Left ventricle myocardium inferior (tissue), 1 donor: Measurements from ENCODE around the gene SRMS. TPM values are rescaled to one million over a fixed set of nuclear protein-coding genes. Genes with fewer than 3 reads are reported as not detected.

Experiments
- DNase-seq: peaks from one replicate; pipeline ENCODE4 v3.0.0-alpha.2; 2020
- H3K27ac ChIP-seq: fragments of 200-600 bp; replicated peaks from 2 replicates; pipeline ENCODE4 v1.8.0; 2021
- H3K27me3 ChIP-seq: fragments of 200-600 bp; 2 replicates; pipeline ENCODE4 v1.8.0; 2021; ENCODE audit warnings: low read depth
- H3K36me3 ChIP-seq: fragments of 200-600 bp; 2 replicates; pipeline ENCODE4 v1.8.0; 2021
- H3K4me1 ChIP-seq: fragments of 200-600 bp; 2 replicates; pipeline ENCODE4 v1.8.0; 2021
- H3K4me3 ChIP-seq: fragments of 200-600 bp; 2 replicates; pipeline ENCODE4 v1.8.0; 2021; ENCODE audit warnings: mild to moderate bottlenecking, moderate library complexity
- H3K9me3 ChIP-seq: fragments of 200-600 bp; replicated peaks from 2 replicates; pipeline ENCODE4 v1.8.0; 2021
- intact Hi-C: fragments of 100-400 bp; cut with micrococcal nuclease; formaldehyde crosslinking; loops from one replicate; pipeline ENCODE4 v1.11.0; 2022
- total RNA-seq: library from RNA; stranded (reverse); fragmentation: NEBNext Ultra II Directional; extraction: Animal tissue kit (Norgen Biotek cat#: 25700); gene quantifications from one replicate; pipeline ENCODE4 v1.2.1, GENCODE V29; 2021
- TF ChIP-seq, protein P1 (sequence below): fragments of 200-600 bp; IDR thresholded peaks from 2 replicates; pipeline ENCODE4 v1.8.0; 2021; ENCODE audit warnings: antibody characterized with exemption, mild to moderate bottlenecking, borderline replicate concordance
- donor health status: DM: no; HTN: yes; CAD: no; lungs with severe emphysema.

Gene SRMS
- total RNA-seq, 1 donor from 2014 or later = not detected

DNA sequence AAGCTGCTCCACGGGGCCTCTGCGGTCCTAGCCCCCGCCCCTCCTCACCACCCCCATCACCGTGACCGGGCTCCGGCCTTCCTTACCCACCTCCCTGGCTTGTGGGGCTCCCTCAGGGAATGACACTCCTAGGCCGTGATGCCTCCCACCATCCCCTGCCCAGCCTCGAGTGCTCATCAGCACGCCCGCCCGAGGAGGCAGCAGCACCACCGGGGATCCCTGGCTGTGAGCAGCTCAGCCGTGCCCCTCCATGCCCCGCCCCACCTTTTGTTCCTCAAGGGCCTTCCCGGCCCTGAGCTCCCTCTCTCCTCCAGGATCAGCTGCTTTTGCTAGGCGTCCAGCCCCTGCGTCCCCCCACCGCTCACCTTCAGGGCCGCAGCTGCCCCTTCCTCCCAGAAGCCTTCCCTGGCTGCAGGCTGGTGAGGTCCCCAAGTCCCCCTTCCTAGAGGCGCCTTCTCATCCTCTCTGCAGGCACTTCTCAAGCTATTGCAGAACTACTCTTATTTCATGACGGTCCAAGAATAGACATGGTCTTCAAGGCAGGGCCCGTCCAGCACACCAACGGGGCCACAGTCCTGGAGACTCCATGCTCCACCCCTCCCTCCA lies 9.4 kb upstream of the SRMS start:
- intact Hi-C loops = no loop called here
- Histone ChIP-seq H3K27ac (no peak overlapping the region), H3K36me3 (peaks cover 35% of the 10 kb centered on the region), H3K27me3 (peaks cover 17% of the 10 kb centered on the region), H3K9me3 (no peaks in the 10 kb centered on the region), H3K4me3 (no peak overlapping the region), H3K4me1 (peaks cover 14% of the 10 kb centered on the region)
- TF ChIP-seq, protein P1, sequence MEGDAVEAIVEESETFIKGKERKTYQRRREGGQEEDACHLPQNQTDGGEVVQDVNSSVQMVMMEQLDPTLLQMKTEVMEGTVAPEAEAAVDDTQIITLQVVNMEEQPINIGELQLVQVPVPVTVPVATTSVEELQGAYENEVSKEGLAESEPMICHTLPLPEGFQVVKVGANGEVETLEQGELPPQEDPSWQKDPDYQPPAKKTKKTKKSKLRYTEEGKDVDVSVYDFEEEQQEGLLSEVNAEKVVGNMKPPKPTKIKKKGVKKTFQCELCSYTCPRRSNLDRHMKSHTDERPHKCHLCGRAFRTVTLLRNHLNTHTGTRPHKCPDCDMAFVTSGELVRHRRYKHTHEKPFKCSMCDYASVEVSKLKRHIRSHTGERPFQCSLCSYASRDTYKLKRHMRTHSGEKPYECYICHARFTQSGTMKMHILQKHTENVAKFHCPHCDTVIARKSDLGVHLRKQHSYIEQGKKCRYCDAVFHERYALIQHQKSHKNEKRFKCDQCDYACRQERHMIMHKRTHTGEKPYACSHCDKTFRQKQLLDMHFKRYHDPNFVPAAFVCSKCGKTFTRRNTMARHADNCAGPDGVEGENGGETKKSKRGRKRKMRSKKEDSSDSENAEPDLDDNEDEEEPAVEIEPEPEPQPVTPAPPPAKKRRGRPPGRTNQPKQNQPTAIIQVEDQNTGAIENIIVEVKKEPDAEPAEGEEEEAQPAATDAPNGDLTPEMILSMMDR = no peak
- DNase-seq = no peak

DNA sequence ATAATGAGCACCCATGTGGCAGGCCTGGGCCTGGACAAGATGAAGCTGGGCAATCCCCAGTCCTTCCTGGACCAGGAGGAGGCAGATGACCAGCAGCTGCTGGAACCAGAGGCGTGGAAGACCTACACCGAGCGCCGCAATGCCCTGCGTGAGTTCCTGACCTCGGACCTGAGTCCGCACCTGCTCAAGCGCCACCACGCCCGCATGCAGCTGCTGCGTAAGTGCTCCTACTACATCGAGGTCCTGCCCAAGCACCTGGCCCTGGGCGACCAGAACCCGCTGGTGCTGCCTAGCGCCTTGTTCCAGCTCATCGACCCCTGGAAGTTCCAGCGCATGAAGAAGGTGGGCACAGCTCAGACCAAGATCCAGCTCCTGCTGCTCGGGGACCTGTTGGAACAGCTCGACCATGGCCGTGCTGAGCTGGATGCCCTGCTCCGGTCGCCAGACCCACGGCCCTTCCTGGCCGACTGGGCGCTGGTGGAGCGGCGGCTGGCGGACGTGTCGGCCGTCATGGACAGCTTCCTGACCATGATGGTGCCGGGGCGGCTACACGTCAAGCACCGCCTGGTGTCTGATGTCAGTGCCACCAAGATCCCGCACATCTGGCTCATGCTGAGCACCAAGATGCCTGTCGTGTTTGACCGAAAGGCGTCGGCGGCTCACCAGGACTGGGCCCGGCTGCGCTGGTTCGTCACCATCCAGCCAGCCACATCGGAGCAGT lies 8.3 kb upstream of the SRMS start:
- TF ChIP-seq, protein P1 = no peak
- peaks cover 14% of the 10 kb centered on the region for H3K4me1 ChIP-seq
- intact Hi-C loops = no loop called here
- peaks cover 23% of the 10 kb centered on the region for H3K36me3 ChIP-seq
- H3K4me3 ChIP-seq = no peak overlapping the region
- no peak for DNase-seq
- H3K9me3 ChIP-seq = no peaks in the 10 kb centered on the region
- H3K27ac ChIP-seq = no peak overlapping the region
- H3K27me3 ChIP-seq = peaks cover 20% of the 10 kb centered on the region

DNA sequence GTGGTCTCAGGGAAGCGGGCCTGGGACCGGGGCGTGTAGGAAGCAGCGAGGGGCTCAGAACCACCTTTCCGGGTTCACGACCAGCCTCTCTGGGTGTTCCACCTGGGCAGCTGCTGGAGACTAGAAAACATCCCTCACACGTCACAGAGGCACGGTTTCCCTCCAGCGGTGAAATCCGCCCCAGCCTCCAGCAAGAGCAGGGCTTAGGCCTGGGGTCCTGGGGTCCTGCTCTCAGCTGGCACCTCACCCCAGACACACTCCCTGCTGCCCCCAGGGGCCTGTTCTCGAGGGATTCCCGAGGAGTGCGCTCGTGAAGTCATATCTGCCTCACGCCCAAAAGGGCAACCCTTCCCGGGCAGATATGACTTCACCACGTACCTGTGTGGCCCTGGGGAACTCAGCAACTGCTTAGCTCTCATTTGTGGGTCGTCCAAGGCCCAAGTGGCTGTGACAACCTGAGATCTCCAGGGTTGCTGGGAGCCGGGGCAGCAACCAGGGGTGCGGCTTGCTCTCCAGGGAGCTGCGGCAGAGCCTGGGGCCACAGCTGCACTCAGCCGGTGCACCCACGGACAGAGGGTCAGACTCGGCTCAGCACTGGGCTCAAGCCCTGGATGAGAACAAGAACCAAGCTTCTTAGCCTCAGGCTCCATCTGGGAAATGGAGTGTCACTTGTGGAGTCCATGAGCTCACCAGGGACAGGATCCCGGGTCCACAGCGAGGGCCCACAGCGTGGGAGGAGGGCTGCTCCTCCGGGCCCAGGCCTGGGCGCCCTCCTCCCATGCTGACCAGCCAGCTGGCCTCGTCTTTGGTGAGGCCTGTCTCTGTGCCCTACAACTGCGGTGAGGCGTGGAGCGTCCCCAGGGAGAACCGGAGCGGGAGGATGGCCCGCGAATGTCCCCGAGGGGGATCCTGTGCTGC lies 7.1 kb upstream of the SRMS start:
- peak overlapping the region; percentile 72 for H3K4me3 ChIP-seq
- DNase-seq = no peak
- TF ChIP-seq, protein P1 = no peak
- H3K27me3 ChIP-seq = peaks cover 32% of the 10 kb centered on the region
- H3K4me1 ChIP-seq = peaks cover 14% of the 10 kb centered on the region
- H3K27ac ChIP-seq = no peak overlapping the region
- intact Hi-C loops = no loop called here
- peaks cover 11% of the 10 kb centered on the region for H3K36me3 ChIP-seq
- no peaks in the 10 kb centered on the region for H3K9me3 ChIP-seq

DNA sequence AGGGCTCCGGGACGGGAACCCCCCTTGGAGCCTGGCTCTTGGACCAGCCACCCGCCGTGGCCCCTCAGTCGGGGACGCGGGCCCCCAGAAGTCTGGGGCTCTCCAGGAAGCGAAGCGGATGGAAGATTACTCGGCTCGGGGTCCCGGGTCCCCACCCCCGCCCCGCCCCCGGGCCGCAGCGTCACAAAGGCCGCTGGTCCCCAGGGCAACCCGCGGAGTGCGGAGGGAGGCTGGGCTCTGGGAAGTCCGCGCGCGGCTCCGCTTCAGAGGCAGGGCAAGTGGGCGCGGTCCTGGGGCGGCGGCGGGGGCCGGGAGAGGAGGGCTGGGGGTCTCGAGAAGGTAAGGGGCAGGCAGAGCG lies 6.4 kb upstream of the SRMS start, which contains the start of gene FNDC11:
TSS of gene FNDC11 (plus strand) at position 227 of the 358 bp plus-strand sequence. CDS start 1,505 bp downstream, outside the sequence.
- H3K4me1 ChIP-seq = peaks cover 14% of the 10 kb centered on the region
- no peak within 1 kb of the TSS for H3K27ac ChIP-seq
- H3K36me3 ChIP-seq = peaks cover 8% of the 10 kb centered on the region
- TF ChIP-seq, protein P1 = no peak
- peak within 1 kb of the TSS; percentile 72 for H3K4me3 ChIP-seq
- H3K9me3 ChIP-seq = no peaks in the 10 kb centered on the region
- H3K27me3 ChIP-seq = peaks cover 38% of the 10 kb centered on the region
- no peak for DNase-seq
- intact Hi-C loops = no loop called here

DNA sequence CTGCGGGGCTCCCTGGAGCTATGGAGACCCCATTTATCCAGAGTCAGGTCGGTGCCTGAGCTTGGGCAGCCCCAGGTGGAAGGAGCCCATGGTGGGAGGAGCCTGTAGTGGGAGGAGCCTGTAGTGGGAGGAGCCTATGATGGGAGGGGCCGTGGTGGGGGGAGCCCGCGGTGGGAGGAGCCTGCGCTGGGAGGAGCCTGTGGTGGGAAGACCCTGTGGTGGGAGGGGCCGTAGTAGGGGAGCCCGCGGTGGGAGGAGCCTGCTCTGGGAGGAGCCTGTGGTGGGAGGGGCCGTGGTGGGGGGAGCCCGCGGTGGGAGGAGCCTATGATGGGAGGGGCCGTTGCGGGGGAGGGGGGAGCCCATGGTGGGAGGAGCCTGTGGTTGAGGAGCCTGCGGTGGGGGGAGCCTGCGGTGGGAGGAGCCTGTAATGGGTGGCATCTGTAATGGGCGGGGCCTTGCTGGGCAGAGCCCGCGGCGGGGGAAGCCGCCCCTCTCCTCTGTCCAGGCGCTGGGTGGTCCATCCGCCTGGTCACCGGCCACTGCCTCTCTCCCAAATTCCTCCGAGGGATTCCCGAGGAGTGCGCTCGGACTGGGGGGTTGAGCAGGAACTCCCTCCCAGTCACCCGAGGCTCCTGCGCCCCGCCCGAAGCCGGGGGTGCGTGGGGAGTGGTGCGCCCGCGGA lies 5.8 kb upstream of the SRMS start:
- Histone ChIP-seq H3K36me3 (peaks cover 3% of the 10 kb centered on the region), H3K27ac (no peak overlapping the region), H3K27me3 (peaks cover 43% of the 10 kb centered on the region), H3K4me3 (peak overlapping the region; percentile 72), H3K9me3 (no peaks in the 10 kb centered on the region), H3K4me1 (peaks cover 14% of the 10 kb centered on the region)
- peak; percentile 72 for DNase-seq
- intact Hi-C loops = no loop called here
- TF ChIP-seq, protein P1 = no peak
